ENCODE data around the gene RPTOR.
A peak's percentile ranks its signal among the peaks of the same experiment; 100 is the strongest.

RPTOR gene

DNA sequence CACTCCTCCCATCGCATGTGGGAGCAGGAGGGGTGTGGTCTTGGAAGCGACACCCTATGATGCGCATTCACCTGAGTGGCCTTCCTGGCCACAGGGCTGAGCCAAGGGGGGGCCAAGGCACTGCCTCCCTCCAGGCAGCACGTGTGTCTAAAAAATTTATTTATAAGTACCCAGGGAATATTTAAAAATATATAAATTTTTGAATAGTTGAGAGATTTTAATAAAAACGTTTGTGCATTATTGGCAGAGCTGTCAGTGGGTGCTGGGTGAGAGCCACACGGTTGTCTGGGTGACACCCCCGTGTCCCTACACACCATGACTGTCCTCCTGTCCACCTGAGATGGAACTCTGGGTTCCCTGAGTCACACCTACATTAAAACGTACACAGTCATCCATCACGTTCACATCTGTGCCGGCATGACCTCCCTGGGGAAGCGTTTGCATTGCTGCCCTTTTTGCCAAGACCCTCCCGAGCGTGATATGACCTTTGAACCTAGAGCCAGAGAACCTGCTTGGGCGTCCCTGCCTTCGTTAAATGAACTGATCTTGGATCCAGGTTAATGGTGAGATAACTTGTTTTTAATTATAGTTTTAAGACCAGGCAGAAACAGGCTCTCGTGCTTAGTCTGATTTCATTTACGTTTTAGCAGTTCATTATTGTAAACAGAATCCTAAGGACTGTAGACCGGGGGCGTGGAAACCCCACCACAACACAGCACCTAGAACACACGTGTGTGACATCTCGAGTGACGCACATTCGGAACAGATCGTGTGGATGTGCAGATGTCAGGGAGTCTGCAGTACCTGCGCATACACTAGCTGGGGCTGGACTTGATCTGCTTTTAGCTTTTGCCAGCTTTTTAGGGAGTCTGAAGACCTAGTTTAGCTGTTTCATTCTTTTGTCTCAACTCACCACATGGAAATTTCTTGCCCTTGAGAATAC, 254.2 kb downstream of the RPTOR start:
- Histone ChIP-seq H3K79me2 (ENCODE audit: insufficient read depth, low read length) (no peaks in the 10 kb centered on the region), H3K4me2 (ENCODE audit: low read length) (no peak overlapping the region), H3K9me3 (ENCODE audit: low read length) (no peaks in the 10 kb centered on the region), H3K4me1 (ENCODE audit: insufficient read depth, low read length, severe bottlenecking) (peaks cover 21% of the 10 kb centered on the region), H3K9ac (ENCODE audit: low read length) (0 out of 2 replicates have a peak overlapping the region, but pooled peaks have one; percentile 3), H3K27me3 (ENCODE audit: insufficient read depth, low read length) (no peaks in the 10 kb centered on the region), H3K27ac (ENCODE audit: low read depth, low read length, poor library complexity, severe bottlenecking) (peak overlapping the region; percentile 87), H3K4me3 (ENCODE audit: low read depth, low read length, poor library complexity, severe bottlenecking) (no peak overlapping the region), H3K36me3 (ENCODE audit: insufficient read depth, low read length) (peaks cover 100% of the 10 kb centered on the region), H4K20me1 (ENCODE audit: insufficient read depth, low read length) (no peaks in the 10 kb centered on the region), H3F3A (ENCODE audit: insufficient read depth, low read length) (no peaks in the 10 kb centered on the region), H2AFZ (ENCODE audit: low read length) (no peak overlapping the region), H3K9me2 (ENCODE audit: low read depth, low read length) (no peaks in the 10 kb centered on the region)
- TF ChIP-seq, protein P1, sequence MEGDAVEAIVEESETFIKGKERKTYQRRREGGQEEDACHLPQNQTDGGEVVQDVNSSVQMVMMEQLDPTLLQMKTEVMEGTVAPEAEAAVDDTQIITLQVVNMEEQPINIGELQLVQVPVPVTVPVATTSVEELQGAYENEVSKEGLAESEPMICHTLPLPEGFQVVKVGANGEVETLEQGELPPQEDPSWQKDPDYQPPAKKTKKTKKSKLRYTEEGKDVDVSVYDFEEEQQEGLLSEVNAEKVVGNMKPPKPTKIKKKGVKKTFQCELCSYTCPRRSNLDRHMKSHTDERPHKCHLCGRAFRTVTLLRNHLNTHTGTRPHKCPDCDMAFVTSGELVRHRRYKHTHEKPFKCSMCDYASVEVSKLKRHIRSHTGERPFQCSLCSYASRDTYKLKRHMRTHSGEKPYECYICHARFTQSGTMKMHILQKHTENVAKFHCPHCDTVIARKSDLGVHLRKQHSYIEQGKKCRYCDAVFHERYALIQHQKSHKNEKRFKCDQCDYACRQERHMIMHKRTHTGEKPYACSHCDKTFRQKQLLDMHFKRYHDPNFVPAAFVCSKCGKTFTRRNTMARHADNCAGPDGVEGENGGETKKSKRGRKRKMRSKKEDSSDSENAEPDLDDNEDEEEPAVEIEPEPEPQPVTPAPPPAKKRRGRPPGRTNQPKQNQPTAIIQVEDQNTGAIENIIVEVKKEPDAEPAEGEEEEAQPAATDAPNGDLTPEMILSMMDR (IDR thresholded peaks at IDR 0.05; ENCODE audit: low read length), result no peak
- TF ChIP-seq EZH2 (IDR thresholded peaks at IDR 0.05; ENCODE audit: borderline replicate concordance, low read length), result no peak

DNA sequence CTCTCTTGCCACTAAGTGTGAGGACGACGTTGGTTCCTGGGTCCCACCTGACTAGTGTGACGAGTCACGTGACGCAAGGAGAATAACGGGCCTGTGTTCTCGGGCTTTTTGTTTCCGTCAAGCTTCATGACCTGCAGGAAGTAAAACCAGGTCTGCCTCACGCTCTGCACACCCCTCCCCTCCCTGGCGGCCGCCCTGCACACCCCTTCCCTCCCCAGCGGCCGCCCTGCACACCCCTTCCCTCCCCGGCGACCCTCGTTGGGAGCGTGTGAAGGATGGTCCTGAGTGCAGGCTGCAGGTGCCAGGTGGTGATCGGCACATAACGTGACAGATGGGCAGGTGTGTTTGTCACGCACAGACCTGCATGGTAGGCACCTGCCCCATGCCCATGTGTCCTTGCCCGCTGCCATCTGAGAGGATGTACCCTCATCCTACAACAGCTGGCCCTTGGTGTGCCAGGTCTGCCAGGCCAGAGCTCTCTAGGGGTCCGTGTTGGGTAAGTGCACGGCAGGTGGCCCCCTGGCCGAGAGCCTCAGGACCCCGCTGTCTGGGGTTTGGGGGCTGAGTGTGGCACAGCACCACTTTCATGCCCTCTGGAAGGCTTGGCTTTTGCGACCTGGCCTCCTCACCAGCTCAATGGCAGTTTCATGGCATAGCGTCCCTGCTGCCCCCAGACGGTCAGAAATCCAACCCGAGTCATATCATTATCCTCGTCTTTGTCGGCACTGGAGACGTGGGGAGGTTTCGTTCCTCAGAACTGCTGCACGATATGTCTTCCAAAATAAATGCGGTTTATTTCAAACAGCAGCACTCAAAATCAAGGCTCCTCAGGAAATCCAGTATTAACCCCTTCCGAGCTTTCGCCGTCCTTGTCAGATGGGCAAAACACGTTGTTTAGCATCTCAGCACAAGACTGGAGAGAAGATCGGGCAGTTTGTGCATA, 255.2 kb downstream of the RPTOR start:
- H3K27ac ChIP-seq (ENCODE audit: low read depth, low read length, poor library complexity, severe bottlenecking), result peak overlapping the region; percentile 87
- no peaks in the 10 kb centered on the region for H3K9me2 ChIP-seq (ENCODE audit: low read depth, low read length)
- peaks cover 21% of the 10 kb centered on the region for H3K4me1 ChIP-seq (ENCODE audit: insufficient read depth, low read length, severe bottlenecking)
- no peaks in the 10 kb centered on the region for H3K27me3 ChIP-seq (ENCODE audit: insufficient read depth, low read length)
- H4K20me1 ChIP-seq (ENCODE audit: insufficient read depth, low read length), result no peaks in the 10 kb centered on the region
- H3F3A ChIP-seq (ENCODE audit: insufficient read depth, low read length), result no peaks in the 10 kb centered on the region
- H3K9me3 ChIP-seq (ENCODE audit: low read length), result no peaks in the 10 kb centered on the region
- H3K4me3 ChIP-seq (ENCODE audit: low read depth, low read length, poor library complexity, severe bottlenecking), result no peak overlapping the region
- H3K4me2 ChIP-seq (ENCODE audit: low read length), result 0 out of 2 replicates have a peak overlapping the region, but pooled peaks have one; percentile 3
- no peak overlapping the region for H2AFZ ChIP-seq (ENCODE audit: low read length)
- peaks cover 100% of the 10 kb centered on the region for H3K36me3 ChIP-seq (ENCODE audit: insufficient read depth, low read length)
- 0 out of 2 replicates have a peak overlapping the region, but pooled peaks have one; percentile 3 for H3K9ac ChIP-seq (ENCODE audit: low read length)
- no peaks in the 10 kb centered on the region for H3K79me2 ChIP-seq (ENCODE audit: insufficient read depth, low read length)
- TF ChIP-seq, protein P1 (IDR thresholded peaks at IDR 0.05; ENCODE audit: low read length), result no peak
- no peak for TF ChIP-seq EZH2 (IDR thresholded peaks at IDR 0.05; ENCODE audit: borderline replicate concordance, low read length)

All from OCI-LY1 (cell line).